Activated T-helper 2 cell treated with anti-CD3 and anti-CD28 coated beads, Interferon-gamma antibody, Interleukin-2, Interleukin-4, amounts not matched to agents 10 μg/mL and 5 μg/mL and 100 μg/mL, durations not matched to agents 14 hours and 24 hours and 36 hours (primary cell): ENCODE results near the gene STK24. TPM values are rescaled to one million over a fixed set of nuclear protein-coding genes. Genes with fewer than 3 reads are reported as not detected.

Experiments
- DNase-seq: peaks from one replicate; pipeline ENCODE4 v3.0.0; 2021; ENCODE audit warnings: low spot score
- H3K27ac Mint-ChIP-seq: one replicate; pipeline ENCODE4 v1.8.0; 2021; ENCODE audit warnings: mixed read lengths
- H3K27me3 Mint-ChIP-seq: one replicate; pipeline ENCODE4 v1.8.0; 2021; ENCODE audit warnings: low read depth, mixed read lengths
- H3K36me3 Mint-ChIP-seq: one replicate; pipeline ENCODE4 v1.8.0; 2021; ENCODE audit warnings: low read depth, mixed read lengths
- H3K4me1 Mint-ChIP-seq: one replicate; pipeline ENCODE4 v1.8.0; 2021; ENCODE audit warnings: low read depth, mixed read lengths
- H3K4me3 Mint-ChIP-seq: one replicate; pipeline ENCODE4 v1.8.0; 2021; ENCODE audit warnings: low read depth, mild to moderate bottlenecking, moderate library complexity, mixed read lengths
- H3K9me3 Mint-ChIP-seq: one replicate; pipeline ENCODE4 v1.8.0; 2021; ENCODE audit warnings: mixed read lengths
- intact Hi-C: fragments of 100-400 bp; cut with micrococcal nuclease; formaldehyde crosslinking; loops from one replicate; pipeline ENCODE4 v1.15.1; 2023
- total RNA-seq: library from RNA; stranded (reverse); gene quantifications from 2 replicates; pipeline ENCODE4 v1.2.3, GENCODE V29; 2022

Gene STK24
- total RNA-seq, 1 donor from 2014 or later: 127 TPM

- no peak overlapping the region for H3K4me3 Mint-ChIP-seq
- intact Hi-C loops: no loop called here
- no peaks in the 10 kb centered on the region for H3K27me3 Mint-ChIP-seq
- H3K27ac Mint-ChIP-seq: no peak overlapping the region
- no peaks in the 10 kb centered on the region for H3K9me3 Mint-ChIP-seq
- no peak for DNase-seq
- H3K36me3 Mint-ChIP-seq: no peaks in the 10 kb centered on the region
- no peaks in the 10 kb centered on the region for H3K4me1 Mint-ChIP-seq
These were observed 138.4 kb downstream of the STK24 start for GRCh38 chr13:98438246-98439125.

GRCh38 chr13:98436233-98436910 is 140.5 kb downstream of the STK24 start:
- no peaks in the 10 kb centered on the region for H3K27me3 Mint-ChIP-seq
- intact Hi-C loops: no loop called here
- H3K27ac Mint-ChIP-seq: no peak overlapping the region
- DNase-seq: no peak
- H3K4me3 Mint-ChIP-seq: no peak overlapping the region
- no peaks in the 10 kb centered on the region for H3K4me1 Mint-ChIP-seq
- no peaks in the 10 kb centered on the region for H3K36me3 Mint-ChIP-seq
- no peaks in the 10 kb centered on the region for H3K9me3 Mint-ChIP-seq

- no peaks in the 10 kb centered on the region for H3K27me3 Mint-ChIP-seq
- H3K9me3 Mint-ChIP-seq: no peaks in the 10 kb centered on the region
- no peak overlapping the region for H3K27ac Mint-ChIP-seq
- H3K4me1 Mint-ChIP-seq: no peaks in the 10 kb centered on the region
- DNase-seq: no peak
- no peak overlapping the region for H3K4me3 Mint-ChIP-seq
- no peaks in the 10 kb centered on the region for H3K36me3 Mint-ChIP-seq
- intact Hi-C loops: no loop called here
These were observed 141.5 kb downstream of the STK24 start for GRCh38 chr13:98435376-98435775.

- Mint-ChIP-seq H3K9me3 (no peaks in the 10 kb centered on the region), H3K4me1 (no peaks in the 10 kb centered on the region), H3K36me3 (no peaks in the 10 kb centered on the region), H3K27ac (no peak overlapping the region), H3K27me3 (no peaks in the 10 kb centered on the region), H3K4me3 (no peak overlapping the region)
- intact Hi-C loops: no loop called here
- no peak for DNase-seq
These were observed 142.8 kb downstream of the STK24 start for GRCh38 chr13:98434060-98434459.

GRCh38 chr13:98433654-98434053 is 143.3 kb downstream of the STK24 start:
- Mint-ChIP-seq H3K9me3 (no peaks in the 10 kb centered on the region), H3K27me3 (no peaks in the 10 kb centered on the region), H3K4me1 (no peaks in the 10 kb centered on the region), H3K4me3 (no peak overlapping the region), H3K36me3 (no peaks in the 10 kb centered on the region), H3K27ac (no peak overlapping the region)
- no peak for DNase-seq
- intact Hi-C loops: no loop called here

- Mint-ChIP-seq H3K27ac (no peak overlapping the region), H3K9me3 (no peaks in the 10 kb centered on the region), H3K36me3 (no peaks in the 10 kb centered on the region), H3K4me3 (no peak overlapping the region), H3K4me1 (no peaks in the 10 kb centered on the region), H3K27me3 (no peaks in the 10 kb centered on the region)
- no peak for DNase-seq
- intact Hi-C loops: no loop called here
These were observed 144.3 kb downstream of the STK24 start for GRCh38 chr13:98432638-98433037.

GRCh38 chr13:98429977-98430736 is 146.8 kb downstream of the STK24 start:
- Mint-ChIP-seq H3K4me3 (no peak overlapping the region), H3K27me3 (peaks cover 5% of the 10 kb centered on the region), H3K36me3 (no peaks in the 10 kb centered on the region), H3K4me1 (no peaks in the 10 kb centered on the region), H3K27ac (no peak overlapping the region), H3K9me3 (no peaks in the 10 kb centered on the region)
- intact Hi-C loops: no loop called here
- no peak for DNase-seq

- DNase-seq: no peak
- H3K27ac Mint-ChIP-seq: no peak overlapping the region
- intact Hi-C loops: no loop called here
- H3K27me3 Mint-ChIP-seq: peaks cover 5% of the 10 kb centered on the region
- H3K4me1 Mint-ChIP-seq: no peaks in the 10 kb centered on the region
- H3K36me3 Mint-ChIP-seq: no peaks in the 10 kb centered on the region
- no peaks in the 10 kb centered on the region for H3K9me3 Mint-ChIP-seq
- no peak overlapping the region for H3K4me3 Mint-ChIP-seq
These were observed 147.4 kb downstream of the STK24 start for GRCh38 chr13:98429531-98429930.

- no peaks in the 10 kb centered on the region for H3K36me3 Mint-ChIP-seq
- H3K4me3 Mint-ChIP-seq: no peak overlapping the region
- no peak overlapping the region for H3K27ac Mint-ChIP-seq
- peaks cover 7% of the 10 kb centered on the region for H3K27me3 Mint-ChIP-seq
- no peaks in the 10 kb centered on the region for H3K4me1 Mint-ChIP-seq
- no peaks in the 10 kb centered on the region for H3K9me3 Mint-ChIP-seq
- intact Hi-C loops: no loop called here
- DNase-seq: no peak
These were observed 147.8 kb downstream of the STK24 start for GRCh38 chr13:98429081-98429480.

GRCh38 chr13:98428256-98428966 is 148.5 kb downstream of the STK24 start:
- H3K27ac Mint-ChIP-seq: no peak overlapping the region
- no peak overlapping the region for H3K4me3 Mint-ChIP-seq
- peaks cover 10% of the 10 kb centered on the region for H3K27me3 Mint-ChIP-seq
- intact Hi-C loops: no loop called here
- no peaks in the 10 kb centered on the region for H3K36me3 Mint-ChIP-seq
- no peaks in the 10 kb centered on the region for H3K9me3 Mint-ChIP-seq
- H3K4me1 Mint-ChIP-seq: no peaks in the 10 kb centered on the region
- no peak for DNase-seq

- no peaks in the 10 kb centered on the region for H3K9me3 Mint-ChIP-seq
- no peak overlapping the region for H3K27ac Mint-ChIP-seq
- no peak overlapping the region for H3K4me3 Mint-ChIP-seq
- H3K36me3 Mint-ChIP-seq: no peaks in the 10 kb centered on the region
- DNase-seq: no peak
- intact Hi-C loops: no loop called here
- peaks cover 10% of the 10 kb centered on the region for H3K27me3 Mint-ChIP-seq
- H3K4me1 Mint-ChIP-seq: no peaks in the 10 kb centered on the region
These were observed 149.4 kb downstream of the STK24 start for GRCh38 chr13:98427331-98427995.

GRCh38 chr13:98423417-98423816 is 153.5 kb downstream of the STK24 start:
- no peak overlapping the region for H3K4me3 Mint-ChIP-seq
- peaks cover 15% of the 10 kb centered on the region for H3K27me3 Mint-ChIP-seq
- H3K4me1 Mint-ChIP-seq: no peaks in the 10 kb centered on the region
- H3K27ac Mint-ChIP-seq: no peak overlapping the region
- intact Hi-C loops: no loop called here
- no peaks in the 10 kb centered on the region for H3K9me3 Mint-ChIP-seq
- H3K36me3 Mint-ChIP-seq: no peaks in the 10 kb centered on the region
- DNase-seq: no peak
